GM12878 (cell line): ENCODE measurements around the gene CLSTN2. TPM values are rescaled to one million over a fixed set of nuclear protein-coding genes. Genes with fewer than 3 reads are reported as not detected.

ENCODE experiments used
- ATAC-seq: fragments of 200-7000 bp; cut with Tn5 transposase; 3 replicates; pipeline ENCODE4 v1.9.1; 2020; ENCODE audit warnings: mild to moderate bottlenecking, moderate library complexity
- BruUV-seq: library from RNA; stranded (reverse); fragments of 400-500 nt; replicated peaks from 2 replicates; lab custom pipeline; 2021; lab: Mats Ljungman, UMichigan
- CTCF ChIA-PET: fragments of 300-600 bp; sonication (Branson Sonifier 250); formaldehyde crosslinking; extraction: SDS; loops from one replicate; lab custom pipeline; 2021; ENCODE audit warnings: inconsistent platforms; lab: Yijun Ruan, JAX
- POLR2A ChIA-PET: fragments of 350-600 bp; formaldehyde crosslinking; extraction: SDS; loops from one replicate; lab custom pipeline; 2021; ENCODE audit warnings: inconsistent platforms; lab: Charles Lee
- RAD21 ChIA-PET: fragments of 300-600 bp; sonication (Branson Sonifier 250); formaldehyde crosslinking; loops from one replicate; lab custom pipeline; 2023; ENCODE audit warnings: antibody characterized with exemption; ENCODE audit not compliant: unreplicated experiment; lab: Charles Lee
- SMC1A ChIA-PET: fragments of 300-600 bp; sonication (Branson Sonifier 250); formaldehyde crosslinking; loops from one replicate; lab custom pipeline; 2023; ENCODE audit not compliant: unreplicated experiment, uncharacterized antibody; lab: Charles Lee
- DNase-seq: peaks from one replicate; pipeline ENCODE4 v3.0.0-alpha.2; 2011; ENCODE audit warnings: low read depth, low spot score
- FAIRE-seq: peaks from 3 replicates; lab custom pipeline; 2011; peaks lifted over from hg19 to GRCh38; lab: Jason Lieb, UNC
- H2AFZ ChIP-seq: 2 replicates; pipeline ENCODE4 v1.6.0; 2011; ENCODE audit warnings: low read depth, low read length, control low read depth; ENCODE audit not compliant: control insufficient read depth
- H3K27ac ChIP-seq: 2 replicates; pipeline ENCODE4 v1.5.1; 2011; ENCODE audit warnings: control low read depth; ENCODE audit not compliant: control insufficient read depth, insufficient read depth
- H3K27me3 ChIP-seq, 2 experiments: replicated peaks in 1 of 2; 2 replicates each; pipeline versions ENCODE4 v1.6.0 to v1.6.1; 2011; ENCODE audit warnings: low read length in 1 of 2; ENCODE audit not compliant: control insufficient read depth in 2 of 2, insufficient read depth in 2 of 2
- H3K36me3 ChIP-seq, 2 experiments: 2 replicates each; pipeline ENCODE4 v1.5.1; 2011; ENCODE audit warnings: low read length in 1 of 2; ENCODE audit not compliant: control insufficient read depth in 2 of 2, insufficient read depth in 2 of 2
- H3K4me1 ChIP-seq: 2 replicates; pipeline ENCODE4 v1.6.1; 2011; ENCODE audit warnings: mild to moderate bottlenecking, low read length, moderate library complexity, mixed read lengths; ENCODE audit not compliant: control insufficient read depth, insufficient read depth
- H3K4me2 ChIP-seq: 2 replicates; pipeline ENCODE4 v1.6.0; 2011; ENCODE audit warnings: control low read depth; ENCODE audit not compliant: control insufficient read depth, insufficient read depth
- H3K4me3 ChIP-seq: fragments of 200-600 bp; sonication (generic); 2 replicates; pipeline ENCODE4 v1.5.1; 2016
- H3K79me2 ChIP-seq: 2 replicates; pipeline ENCODE4 v1.6.0; 2011; ENCODE audit warnings: low read length; ENCODE audit not compliant: control insufficient read depth, insufficient read depth
- H3K9ac ChIP-seq: 2 replicates; pipeline ENCODE4 v1.8.0; 2011; ENCODE audit warnings: low read length, control low read depth, mixed read lengths; ENCODE audit not compliant: control insufficient read depth, insufficient read depth
- H3K9me3 ChIP-seq: replicated peaks from 3 replicates; pipeline ENCODE4 v1.5.1; 2011; ENCODE audit warnings: mild to moderate bottlenecking, low read length; ENCODE audit not compliant: control insufficient read depth, insufficient read depth
- H4K20me1 ChIP-seq: 2 replicates; pipeline ENCODE4 v1.6.0; 2011; ENCODE audit not compliant: control insufficient read depth, insufficient read depth
- BACH1 ChIP-seq: fragments of 450-650 bp; IDR thresholded peaks from 2 replicates; pipeline ENCODE4 v1.6.1; 2017; ENCODE audit warnings: mild to moderate bottlenecking, borderline replicate concordance
- CBX3 ChIP-seq: fragments of 200-600 bp; sonication (generic); IDR thresholded peaks from 2 replicates; pipeline ENCODE4 v1.6.1; 2016; ENCODE audit warnings: low read depth, borderline replicate concordance
- CHD4 ChIP-seq: fragments of 200-600 bp; sonication (generic); IDR thresholded peaks from 2 replicates; pipeline ENCODE4 v1.6.1; 2016; ENCODE audit warnings: mild to moderate bottlenecking
- EGR1 ChIP-seq, 2 experiments: IDR thresholded peaks; 1 replicate in 1 of 2; 2 replicates in 1 of 2; pipeline ENCODE4 v1.6.1; 2011 to 2012; ENCODE audit warnings: low read depth in 2 of 2, low read length in 2 of 2, borderline replicate concordance in 1 of 2, mild to moderate bottlenecking in 1 of 2, moderate library complexity in 1 of 2
- JUNB ChIP-seq: IDR thresholded peaks from 2 replicates; pipeline ENCODE4 v1.6.1; 2016; ENCODE audit warnings: antibody characterized with exemption, mild to moderate bottlenecking
- NBN ChIP-seq: fragments of 450-650 bp; IDR thresholded peaks from 2 replicates; pipeline ENCODE4 v1.6.1; 2016
- NFXL1 ChIP-seq: fragments of 450-650 bp; IDR thresholded peaks from 2 replicates; pipeline ENCODE4 v1.6.1; 2017; ENCODE audit warnings: antibody characterized with exemption, mild to moderate bottlenecking, borderline replicate concordance
- NR2C1 ChIP-seq: fragments of 450-650 bp; IDR thresholded peaks from 2 replicates; pipeline ENCODE4 v1.6.1; 2017; ENCODE audit warnings: antibody characterized with exemption, mild to moderate bottlenecking, moderate library complexity
- RAD51 ChIP-seq: fragments of 450-650 bp; IDR thresholded peaks from 2 replicates; pipeline ENCODE4 v1.6.1; 2016; ENCODE audit warnings: moderate library complexity, mild to moderate bottlenecking, inconsistent platforms
- RELA ChIP-seq: fragments of 450-650 bp; IDR thresholded peaks from 2 replicates; pipeline ENCODE4 v1.8.0; 2014; ENCODE audit warnings: borderline replicate concordance; ENCODE audit not compliant: partially characterized antibody
- RFX5 ChIP-seq: IDR thresholded peaks from 2 replicates; pipeline ENCODE4 v1.6.1; 2011; ENCODE audit warnings: low read depth, low read length, improper control_type of control experiment
- TCF3 ChIP-seq: IDR thresholded peaks from 2 replicates; pipeline ENCODE4 v1.6.1; 2012; ENCODE audit warnings: low read depth, mild to moderate bottlenecking, low read length, borderline replicate concordance; ENCODE audit not compliant: insufficient read depth
- YBX1 ChIP-seq: fragments of 450-650 bp; IDR thresholded peaks from 2 replicates; pipeline ENCODE4 v1.6.1; 2016; ENCODE audit warnings: antibody characterized with exemption
- YY1 ChIP-seq: IDR thresholded peaks from 2 replicates; pipeline ENCODE4 v1.6.1; 2011; ENCODE audit warnings: low read depth, mild to moderate bottlenecking, low read length
- WGBS: methylation state at CpG from one replicate; pipeline ENCODE4 v1.1.6; 2016; ENCODE audit warnings: low lambda C conversion rate; ENCODE audit not compliant: insufficient replicate concordance, insufficient coverage; ENCODE audit errors: missing lambda C conversion rate; 5-methylcytosine and 5-hydroxymethylcytosine counted together
- in situ Hi-C: fragments of 300-500 bp; cut with MboI; formaldehyde crosslinking; loops from 9 replicates; pipeline ENCODE4 v1.14.3; 2018; ENCODE audit warnings: mixed read lengths
- intact Hi-C: fragments of 100-400 bp; cut with micrococcal nuclease; formaldehyde crosslinking; loops from one replicate; pipeline ENCODE4 v1.14.2; 2022; ENCODE audit not compliant: unreplicated experiment
- polyA plus RNA-seq, 11 experiments: library from polyadenylated mRNA; depleted of rRNA in 4 of 11; unstranded in 6 of 11; stranded (reverse) in 5 of 11; fragments of >200 nt; fragmentation: Nextera tagmentation in 4 of 11; fragmentation: Illumina TruSeq in 1 of 11; extraction: Ambion mirVana in 4 of 11; extraction: Trizol in 1 of 11; gene quantifications; 1 replicate in 1 of 11; 2 replicates in 10 of 11; pipeline versions ENCODE4 v1.2.1 to v1.2.3, GENCODE V29; 2011 to 2016; ENCODE audit warnings: inconsistent platforms in 2 of 11, missing spikeins in 2 of 11, low read depth in 1 of 11
- total RNA-seq, 4 experiments: library from RNA; depleted of rRNA in 3 of 4; stranded (reverse); fragments of >200 nt in 3 of 4; fragmentation: Illumina TruSeq in 1 of 4; extraction: Trizol in 1 of 4; gene quantifications; 2 replicates each; pipeline versions ENCODE4 v1.2.1 to v1.2.3, GENCODE V29; 2013 to 2021
- TF ChIP-seq, protein P1 (sequence below): IDR thresholded peaks from 2 replicates; pipeline ENCODE4 v1.6.1; 2011; ENCODE audit warnings: borderline replicate concordance, low read depth, mild to moderate bottlenecking, moderate library complexity, low read length; ENCODE audit not compliant: insufficient read depth, poor library complexity, severe bottlenecking

Gene CLSTN2
- total and polyA plus RNA-seq, 10 of the 15 experiments (the other 5 are each of a cell fraction or from before 2014, with no cell fraction given), result under 0.01 to 0.10 (median under 0.01) TPM; not detected in 5

- TF ChIP-seq RAD51, result no peak
- TF ChIP-seq TCF3, result no peak
Measured at GRCh38 chr3:139982404-139982803, 47.4 kb downstream of the CLSTN2 start (continued).

DNA sequence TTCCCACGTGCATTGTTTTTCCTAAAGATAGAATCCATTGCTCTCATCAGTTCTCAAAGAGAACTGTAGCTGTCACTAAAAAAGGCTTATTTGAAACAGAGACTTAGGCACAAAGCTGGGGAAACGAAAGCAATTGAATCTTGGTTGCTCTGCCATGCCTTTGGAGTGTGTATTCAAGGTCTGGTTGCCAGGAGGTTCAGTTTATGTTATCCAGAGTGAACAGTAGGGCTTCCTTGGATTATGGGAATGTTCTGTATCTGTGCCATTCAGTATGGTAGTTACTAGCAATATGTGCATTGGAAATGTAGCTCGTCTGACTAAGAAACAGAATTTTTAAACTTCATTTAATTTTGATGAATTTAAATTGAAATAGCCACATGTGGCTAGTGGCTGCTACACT is 50.6 kb downstream of the CLSTN2 start:
- TF ChIP-seq BACH1, result no peak
- no peak for TF ChIP-seq EGR1 (IDR thresholded peaks at IDR 0.05; ENCODE audit: borderline replicate concordance in 1 of 2, low read depth in 2 of 2, low read length in 2 of 2)
- no peak for TF ChIP-seq NFXL1
- no peak for TF ChIP-seq YY1
- no peak for TF ChIP-seq CBX3
- Histone ChIP-seq H3K9ac (no peak overlapping the region), H3K79me2 (no peaks in the 10 kb centered on the region), H3K4me3 (no peak overlapping the region), H3K9me3 (no peaks in the 10 kb centered on the region), H3K36me3 (no peaks in the 10 kb centered on the region), H3K27ac (no peak overlapping the region), H3K4me1 (no peaks in the 10 kb centered on the region), H3K27me3 (no peaks in the 10 kb centered on the region; a peak in 2 of 4 replicates), H2AFZ (no peak overlapping the region), H4K20me1 (no peaks in the 10 kb centered on the region), H3K4me2 (no peak overlapping the region)
- no TSS peak for BruUV-seq
- CTCF ChIA-PET, result interaction anchor here (1.2 kb wide), 1 partner anchor 45 kb away, joined by 3 read pairs; no protein-coding TSS in a partner anchor
- intact Hi-C loops (no loop called here), in situ Hi-C loops (no loop called here)
- SMC1A ChIA-PET, result no interaction called here
- WGBS, result 0% methylated on average over 3 of the region's 3 CpGs
- RAD21 ChIA-PET, result no interaction called here
- ATAC-seq, result no peak
- FAIRE-seq, result no peak
- no peak for DNase-seq
- POLR2A ChIA-PET, result no interaction called here

DNA sequence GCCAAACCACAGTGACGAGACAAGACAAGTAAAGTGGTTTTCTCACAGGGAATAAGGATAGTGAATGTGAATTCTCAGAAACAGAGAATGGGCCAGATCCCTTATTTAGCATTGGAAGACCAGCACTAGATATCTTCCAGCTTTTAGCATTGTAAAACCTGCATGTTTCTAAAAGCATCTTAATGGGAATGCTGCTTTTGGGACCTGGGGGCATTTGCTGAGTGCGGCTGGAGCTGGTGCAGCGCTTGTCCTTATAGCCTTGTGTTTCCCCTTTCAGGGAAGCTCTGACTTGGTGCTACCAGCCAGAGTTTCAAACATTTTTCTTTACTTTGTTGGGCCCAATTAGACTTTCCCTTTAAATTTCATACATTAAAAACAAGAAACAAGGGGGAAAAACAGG is 52.9 kb downstream of the CLSTN2 start:
- Histone ChIP-seq H3K36me3 (no peaks in the 10 kb centered on the region), H3K4me2 (no peak overlapping the region), H3K4me1 (no peaks in the 10 kb centered on the region), H3K9me3 (no peaks in the 10 kb centered on the region), H3K79me2 (no peaks in the 10 kb centered on the region), H3K9ac (no peak overlapping the region), H4K20me1 (no peaks in the 10 kb centered on the region), H2AFZ (no peak overlapping the region), H3K4me3 (no peak overlapping the region), H3K27ac (no peak overlapping the region), H3K27me3 (no peaks in the 10 kb centered on the region; a peak in 2 of 4 replicates)
- ChIA-PET CTCF (interaction anchor here (1.0 kb wide), 1 partner anchor 229 kb away, joined by 3 read pairs; no protein-coding TSS in a partner anchor), RAD21 (no interaction called here), SMC1A (interaction anchor here (0.9 kb wide), 1 partner anchor 19 kb away, joined by 3 read pairs; no protein-coding TSS in a partner anchor), POLR2A (no interaction called here)
- ATAC-seq (no peak), FAIRE-seq (no peak), DNase-seq (no peak)
- in situ Hi-C loops (no loop called here), intact Hi-C loops (no loop called here)
- WGBS, result 30% methylated on average over 3 of the region's 3 CpGs
- no TSS peak for BruUV-seq
- TF ChIP-seq TCF3 (no peak), RFX5 (no peak), YBX1 (no peak), NR2C1 (no peak), JUNB (no peak), NBN (no peak), RELA (no peak), CHD4 (no peak)
- TF ChIP-seq, protein P1, sequence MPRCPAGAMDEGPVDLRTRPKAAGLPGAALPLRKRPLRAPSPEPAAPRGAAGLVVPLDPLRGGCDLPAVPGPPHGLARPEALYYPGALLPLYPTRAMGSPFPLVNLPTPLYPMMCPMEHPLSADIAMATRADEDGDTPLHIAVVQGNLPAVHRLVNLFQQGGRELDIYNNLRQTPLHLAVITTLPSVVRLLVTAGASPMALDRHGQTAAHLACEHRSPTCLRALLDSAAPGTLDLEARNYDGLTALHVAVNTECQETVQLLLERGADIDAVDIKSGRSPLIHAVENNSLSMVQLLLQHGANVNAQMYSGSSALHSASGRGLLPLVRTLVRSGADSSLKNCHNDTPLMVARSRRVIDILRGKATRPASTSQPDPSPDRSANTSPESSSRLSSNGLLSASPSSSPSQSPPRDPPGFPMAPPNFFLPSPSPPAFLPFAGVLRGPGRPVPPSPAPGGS, result no peak
